Peyer's patch (tissue), 4 donors: ENCODE measurements around the gene FOXD4L4. TPM values are rescaled to one million over a fixed set of nuclear protein-coding genes. Genes with fewer than 3 reads are reported as not detected.
"Not testable (repeated sequence)": the region's sequence is repeated elsewhere in the genome, so short reads cannot be mapped to it uniquely, and the experiment has no call there.

Experiments used
- DNase-seq, 3 donors: peaks; one replicate each; pipeline ENCODE4 v3.0.0-alpha.2; 2017 to 2019
- H3K27ac ChIP-seq, 4 donors: fragments of 200-600 bp; sonication (generic); one replicate each; pipeline ENCODE4 v1.5.1; 2016 to 2019
- H3K27me3 ChIP-seq, 2 donors: fragments of 200-600 bp; sonication (generic); one replicate each; pipeline ENCODE4 v1.5.1; 2019
- H3K36me3 ChIP-seq, 3 donors: fragments of 200-600 bp; sonication (generic); one replicate each; pipeline ENCODE4 v1.5.1; 2016 to 2019
- H3K4me1 ChIP-seq, 4 donors: fragments of 200-600 bp; sonication (generic); one replicate each; pipeline ENCODE4 v1.5.1; 2016 to 2019
- H3K4me3 ChIP-seq, 4 donors: fragments of 200-600 bp; sonication (generic); 1 replicate in 3 of 4; 2 replicates in 1 of 4; pipeline ENCODE4 v1.5.1; 2016 to 2019; ENCODE audit warnings: mild to moderate bottlenecking in 1 of 4
- H3K9me3 ChIP-seq, 4 donors: fragments of 200-600 bp; sonication (generic); one replicate each; pipeline ENCODE4 v1.5.1; 2016 to 2019; ENCODE audit warnings: mild to moderate bottlenecking in 1 of 4
- total RNA-seq, 4 donors: library from RNA; depleted of rRNA; stranded (reverse); fragments of >200 nt; gene quantifications; one replicate each; pipeline ENCODE4 v1.1.0, GENCODE V29; 2016

FOXD4L4 gene
- total RNA-seq = under 1 TPM in 2 of 4 donors, not detected in 2; 0.67 to 0.88 TPM

DNA sequence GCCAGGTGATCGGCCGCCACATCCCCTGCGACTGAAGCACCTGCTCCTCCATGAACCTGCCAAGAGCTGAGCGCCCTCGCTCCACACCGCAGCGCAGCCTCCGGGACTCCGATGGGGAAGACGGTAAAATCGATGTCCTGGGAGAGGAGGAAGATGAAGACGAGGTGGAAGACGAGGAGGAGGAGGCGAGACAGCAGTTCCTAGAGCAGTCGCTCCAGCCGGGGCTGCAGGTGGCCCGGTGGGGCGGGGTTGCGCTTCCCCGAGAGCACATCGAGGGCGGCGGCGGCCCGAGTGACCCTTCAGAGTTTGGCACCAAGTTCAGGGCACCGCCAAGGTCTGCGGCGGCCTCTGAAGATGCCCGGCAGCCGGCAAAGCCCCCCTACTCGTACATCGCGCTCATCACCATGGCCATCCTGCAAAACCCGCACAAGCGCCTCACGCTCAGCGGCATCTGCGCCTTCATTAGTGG lies at the start of gene FOXD4L4:
Gene FOXD4L4, plus strand, starts transcription at position 51 of the 469 bp plus-strand sequence. Its CDS starts 0 bp downstream, at position 51.
- not testable (repeated sequence) for H3K4me3 ChIP-seq, H3K36me3 ChIP-seq, H3K4me1 ChIP-seq, H3K27me3 ChIP-seq, DNase-seq, H3K9me3 ChIP-seq, H3K27ac ChIP-seq

DNA sequence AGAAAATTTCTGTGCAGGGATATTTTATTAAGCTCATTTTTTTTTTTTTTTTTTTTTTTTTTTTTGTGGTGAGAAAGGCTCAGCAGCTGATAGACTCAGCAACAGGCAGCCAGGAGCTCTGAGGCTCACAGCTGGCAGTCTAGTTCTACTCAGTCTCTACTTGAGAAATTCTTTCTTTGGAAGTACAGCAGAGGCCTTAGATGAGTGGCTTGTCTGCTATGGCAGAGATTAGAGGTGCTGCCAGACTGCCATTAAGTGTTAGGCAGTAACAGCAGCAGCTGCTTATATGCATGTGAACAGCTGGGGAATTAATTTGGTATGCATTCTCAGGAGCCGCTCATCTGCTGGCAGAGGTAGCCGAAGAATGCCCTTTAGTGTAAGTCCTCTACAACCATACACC lies 33.4 kb upstream of the FOXD4L4 start:
- not testable (repeated sequence) for H3K36me3 ChIP-seq, H3K9me3 ChIP-seq, DNase-seq, H3K4me1 ChIP-seq, H3K4me3 ChIP-seq, H3K27me3 ChIP-seq, H3K27ac ChIP-seq

DNA sequence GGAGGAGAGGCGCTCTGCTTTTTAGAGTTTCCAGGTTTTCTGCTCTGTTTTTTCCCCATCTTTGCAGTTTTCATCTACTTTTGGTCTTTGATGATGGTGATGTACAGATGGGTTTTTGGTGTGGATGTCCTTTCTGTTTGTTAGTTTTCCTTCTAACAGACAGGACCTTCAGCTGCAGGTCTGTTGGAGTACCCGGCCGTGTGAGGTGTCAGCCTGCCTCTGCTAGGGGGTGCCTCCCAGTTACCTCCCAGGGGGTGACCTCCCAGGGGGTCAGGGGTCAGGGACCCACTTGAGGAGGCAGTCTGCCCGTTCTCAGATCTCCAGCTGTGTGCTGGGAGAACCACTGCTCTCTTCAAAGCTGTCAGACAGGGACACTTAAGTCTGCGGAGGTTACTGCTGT lies 22.5 kb upstream of the FOXD4L4 start:
- H3K27me3 ChIP-seq, H3K4me1 ChIP-seq, H3K4me3 ChIP-seq, DNase-seq, H3K9me3 ChIP-seq, H3K27ac ChIP-seq, H3K36me3 ChIP-seq: not testable (repeated sequence)

DNA sequence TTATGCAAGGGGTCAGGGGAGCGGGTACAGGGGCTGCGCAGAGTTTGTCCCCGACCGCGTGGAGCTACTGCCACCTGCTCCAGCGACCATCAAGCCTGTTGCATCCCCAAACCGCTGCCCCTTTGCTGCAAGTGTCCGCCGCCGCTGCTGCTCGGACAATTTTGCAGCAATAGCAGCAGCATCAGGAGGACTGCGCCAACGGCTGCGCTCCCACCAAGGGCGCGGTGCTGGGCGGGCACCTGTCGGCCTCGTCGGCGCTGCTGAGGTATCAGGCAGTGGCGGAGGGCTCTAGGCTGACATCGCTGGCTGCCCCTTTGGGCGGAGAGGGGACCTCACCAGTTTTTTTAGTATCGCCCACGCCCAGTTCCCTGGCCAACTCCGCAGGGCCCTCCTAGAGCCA lies 1.2 kb downstream of the FOXD4L4 start:
- H3K27me3 ChIP-seq, H3K9me3 ChIP-seq, DNase-seq, H3K27ac ChIP-seq, H3K36me3 ChIP-seq, H3K4me1 ChIP-seq, H3K4me3 ChIP-seq: not testable (repeated sequence)

Other genes starting within 250 kb of the FOXD4L4 start
- gene ZNG1E, start 61.2 kb upstream of the FOXD4L4 start, total RNA-seq = 10 to 100 TPM; 44.6 to 88.1 (median 68.3) TPM